HepG2 (cell line): ENCODE data around the gene TRIM27. TPM values are rescaled to one million over a fixed set of nuclear protein-coding genes. Genes with fewer than 3 reads are reported as not detected.

Source experiments
- ASH2L ChIP-seq: fragments of 300-600, 200-600 bp; sonication (generic); IDR thresholded peaks from 2 replicates; pipeline ENCODE4 v1.7.0; 2017; ENCODE audit warnings: low read depth, mild to moderate bottlenecking, moderate library complexity, mixed read lengths, low read length; ENCODE audit not compliant: insufficient read length
- BORCS8-MEF2B ChIP-seq: sonication (generic); formaldehyde crosslinking; IDR thresholded peaks from 2 replicates; pipeline ENCODE4 v1.8.0; 2022; ENCODE audit warnings: mild to moderate bottlenecking, missing genetic modification reagents
- CHD2 ChIP-seq: IDR thresholded peaks from 2 replicates; pipeline ENCODE4 v1.6.1; 2011; ENCODE audit warnings: low read depth, low read length, improper control_type of control experiment
- FLYWCH1 ChIP-seq: sonication (generic); formaldehyde crosslinking; IDR thresholded peaks from 2 replicates; pipeline ENCODE4 v1.8.1; 2023; ENCODE audit warnings: mild to moderate bottlenecking, missing genetic modification reagents
- NAIF1 ChIP-seq: sonication (generic); formaldehyde crosslinking; IDR thresholded peaks from 2 replicates; pipeline ENCODE4 v1.5.0; 2020; ENCODE audit warnings: mild to moderate bottlenecking, missing genetic modification reagents, borderline replicate concordance
- NR2F1 ChIP-seq, 2 experiments: fragments of 450-650 bp in 1 of 2; formaldehyde crosslinking in 1 of 2; IDR thresholded peaks; 2 replicates each; pipeline versions ENCODE4 v1.5.0 to v1.6.1; 2016 to 2020; ENCODE audit warnings: mild to moderate bottlenecking in 1 of 2, missing compliant biosample characterization in 1 of 2, missing genetic modification reagents in 1 of 2, moderate library complexity in 1 of 2
- POLR2A ChIP-seq, 2 experiments: IDR thresholded peaks; 2 replicates each; pipeline ENCODE4 v1.6.1; 2011; ENCODE audit warnings: low read depth in 2 of 2, low read length in 2 of 2, mild to moderate bottlenecking in 1 of 2, moderate library complexity in 1 of 2; ENCODE audit not compliant: insufficient read depth in 1 of 2
- RBFOX2 ChIP-seq: fragments of 200-400 bp; formaldehyde crosslinking; IDR thresholded peaks from 2 replicates; pipeline ENCODE4 v1.6.1; 2017; ENCODE audit warnings: low read depth, mild to moderate bottlenecking, low read length
- SNAI1 ChIP-seq: sonication (generic); formaldehyde crosslinking; IDR thresholded peaks from 2 replicates; pipeline ENCODE4 v1.5.0; 2020; ENCODE audit warnings: mild to moderate bottlenecking, missing genetic modification reagents, borderline replicate concordance
- ZFX ChIP-seq: sonication (generic); formaldehyde crosslinking; IDR thresholded peaks from 2 replicates; pipeline ENCODE4 v1.4.0; 2020; ENCODE audit warnings: mild to moderate bottlenecking, low read depth, missing genetic modification reagents, moderate library complexity
- ZNF225 ChIP-seq: sonication (generic); formaldehyde crosslinking; IDR thresholded peaks from 2 replicates; pipeline ENCODE4 v1.4.0; 2020; ENCODE audit warnings: mild to moderate bottlenecking, missing genetic modification reagents
- ZNF350 ChIP-seq: sonication (generic); formaldehyde crosslinking; IDR thresholded peaks from 2 replicates; pipeline ENCODE4 v1.4.0; 2020; ENCODE audit warnings: mild to moderate bottlenecking, low read depth, missing genetic modification reagents, borderline replicate concordance
- ZNF777 ChIP-seq: sonication (generic); formaldehyde crosslinking; IDR thresholded peaks from 2 replicates; pipeline ENCODE4 v1.4.0; 2020; ENCODE audit warnings: missing genetic modification reagents
- polyA plus RNA-seq, 8 experiments: library from polyadenylated mRNA; depleted of rRNA in 3 of 8; stranded (reverse) in 7 of 8; unstranded in 1 of 8; fragments of >200 nt; fragmentation: Illumina TruSeq in 4 of 8; extraction: Trizol in 4 of 8; gene quantifications; 2 replicates each; pipeline versions ENCODE4 v1.2.1 to v1.2.3, GENCODE V29; 2011 to 2016; ENCODE audit warnings: low read depth in 4 of 8, missing spikeins in 1 of 8, mixed read lengths in 1 of 8; ENCODE audit not compliant: insufficient read depth in 1 of 8
- total RNA-seq, 5 experiments: library from RNA; depleted of rRNA; stranded (reverse); fragments of >200 nt; fragmentation: Illumina TruSeq; extraction: Trizol; gene quantifications; 2 replicates each; pipeline ENCODE4 v1.2.3, GENCODE V29; 2016; ENCODE audit warnings: low read depth in 1 of 5
- TF ChIP-seq, protein P1 (sequence below): sonication (generic); formaldehyde crosslinking; IDR thresholded peaks from 2 replicates; pipeline ENCODE4 v1.5.0; 2020; ENCODE audit warnings: mild to moderate bottlenecking, missing genetic modification reagents
- TF ChIP-seq, protein P2 (sequence below): sonication (generic); formaldehyde crosslinking; IDR thresholded peaks from 2 replicates; pipeline ENCODE4 v1.4.0; 2020; ENCODE audit warnings: mild to moderate bottlenecking, missing genetic modification reagents
- TF ChIP-seq, protein P3 (sequence below): sonication (generic); formaldehyde crosslinking; IDR thresholded peaks from 2 replicates; pipeline ENCODE4 v1.5.1; 2020; ENCODE audit warnings: missing genetic modification reagents, mild to moderate bottlenecking, borderline replicate concordance

Gene TRIM27
- total and polyA plus RNA-seq, 2 of the 13 experiments (the other 11 are each of a cell fraction or from before 2014, with no cell fraction given), result 88.6 to 112 TPM

DNA sequence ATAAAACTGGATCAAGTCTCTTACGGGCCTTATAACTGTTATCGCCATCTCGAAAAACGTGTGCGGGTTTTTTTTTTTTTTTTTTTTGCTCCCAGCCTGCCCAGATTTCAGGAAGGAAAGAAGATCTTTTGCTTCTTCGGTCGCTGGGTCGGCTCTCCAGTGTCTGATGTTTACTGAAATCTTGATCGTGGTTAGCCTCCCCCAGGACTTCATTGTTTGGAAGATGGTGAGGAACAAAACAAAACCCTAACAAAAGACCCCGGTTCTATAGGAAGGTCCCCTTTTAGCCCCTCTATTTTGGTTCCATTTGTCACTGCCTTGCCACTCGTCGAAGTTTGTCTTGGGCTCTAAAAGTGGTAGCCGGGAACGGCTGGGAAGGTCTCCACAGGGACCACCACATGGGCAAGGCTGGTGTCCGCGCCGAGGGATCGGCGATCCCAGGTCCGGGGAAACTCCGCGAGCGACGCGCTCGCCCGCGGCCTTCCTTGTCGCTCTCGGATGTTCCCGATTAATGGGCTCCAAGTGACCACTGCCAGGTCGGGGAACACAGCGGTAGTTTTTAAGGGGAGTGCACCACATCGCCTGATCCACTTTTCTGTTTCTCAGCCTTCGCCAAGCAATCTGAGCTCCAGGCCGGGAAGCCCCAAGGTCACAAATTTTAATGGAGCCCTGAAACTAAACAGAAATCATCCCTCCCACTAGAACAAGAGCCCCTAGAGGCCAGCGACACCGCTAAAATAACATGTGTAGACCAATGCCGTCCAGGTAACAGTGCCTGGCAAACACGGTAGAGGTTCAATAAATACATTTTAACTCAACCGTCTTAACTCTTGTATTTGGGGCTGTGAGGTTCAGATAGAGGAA is 27.0 kb downstream of the TRIM27 start (continued):
- TF ChIP-seq NR2F1 (CRISPR knock-in tag; IDR thresholded peaks at IDR 0.05), result 0 out of 4 replicates have a peak, but pooled peaks of 1 of the 2 experiments have one; percentile 40
- TF ChIP-seq BORCS8-MEF2B (CRISPR knock-in tag), result no peak; the same call in 1 of the 2 replicates
- peak; percentile 87 for TF ChIP-seq ZNF225 (CRISPR knock-in tag)
- peak; percentile 87 for TF ChIP-seq ZFX (CRISPR knock-in tag)
- TF ChIP-seq, protein P1, sequence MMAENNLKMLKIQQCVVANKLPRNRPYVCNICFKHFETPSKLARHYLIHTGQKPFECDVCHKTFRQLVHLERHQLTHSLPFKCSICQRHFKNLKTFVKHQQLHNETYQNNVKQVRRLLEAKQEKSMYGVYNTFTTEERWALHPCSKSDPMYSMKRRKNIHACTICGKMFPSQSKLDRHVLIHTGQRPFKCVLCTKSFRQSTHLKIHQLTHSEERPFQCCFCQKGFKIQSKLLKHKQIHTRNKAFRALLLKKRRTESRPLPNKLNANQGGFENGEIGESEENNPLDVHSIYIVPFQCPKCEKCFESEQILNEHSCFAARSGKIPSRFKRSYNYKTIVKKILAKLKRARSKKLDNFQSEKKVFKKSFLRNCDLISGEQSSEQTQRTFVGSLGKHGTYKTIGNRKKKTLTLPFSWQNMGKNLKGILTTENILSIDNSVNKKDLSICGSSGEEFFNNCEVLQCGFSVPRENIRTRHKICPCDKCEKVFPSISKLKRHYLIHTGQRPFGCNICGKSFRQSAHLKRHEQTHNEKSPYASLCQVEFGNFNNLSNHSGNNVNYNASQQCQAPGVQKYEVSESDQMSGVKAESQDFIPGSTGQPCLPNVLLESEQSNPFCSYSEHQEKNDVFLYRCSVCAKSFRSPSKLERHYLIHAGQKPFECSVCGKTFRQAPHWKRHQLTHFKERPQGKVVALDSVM (CRISPR knock-in tag), result 0 out of 2 replicates have a peak, but pooled peaks have one; percentile 41
- TF ChIP-seq SNAI1 (CRISPR knock-in tag), result peak; percentile 60; the same call in 1 of the 2 replicates
- no peak for TF ChIP-seq NAIF1
- peak; percentile 54; the same call in 1 of the 2 replicates for TF ChIP-seq ZNF777
- TF ChIP-seq, protein P2, sequence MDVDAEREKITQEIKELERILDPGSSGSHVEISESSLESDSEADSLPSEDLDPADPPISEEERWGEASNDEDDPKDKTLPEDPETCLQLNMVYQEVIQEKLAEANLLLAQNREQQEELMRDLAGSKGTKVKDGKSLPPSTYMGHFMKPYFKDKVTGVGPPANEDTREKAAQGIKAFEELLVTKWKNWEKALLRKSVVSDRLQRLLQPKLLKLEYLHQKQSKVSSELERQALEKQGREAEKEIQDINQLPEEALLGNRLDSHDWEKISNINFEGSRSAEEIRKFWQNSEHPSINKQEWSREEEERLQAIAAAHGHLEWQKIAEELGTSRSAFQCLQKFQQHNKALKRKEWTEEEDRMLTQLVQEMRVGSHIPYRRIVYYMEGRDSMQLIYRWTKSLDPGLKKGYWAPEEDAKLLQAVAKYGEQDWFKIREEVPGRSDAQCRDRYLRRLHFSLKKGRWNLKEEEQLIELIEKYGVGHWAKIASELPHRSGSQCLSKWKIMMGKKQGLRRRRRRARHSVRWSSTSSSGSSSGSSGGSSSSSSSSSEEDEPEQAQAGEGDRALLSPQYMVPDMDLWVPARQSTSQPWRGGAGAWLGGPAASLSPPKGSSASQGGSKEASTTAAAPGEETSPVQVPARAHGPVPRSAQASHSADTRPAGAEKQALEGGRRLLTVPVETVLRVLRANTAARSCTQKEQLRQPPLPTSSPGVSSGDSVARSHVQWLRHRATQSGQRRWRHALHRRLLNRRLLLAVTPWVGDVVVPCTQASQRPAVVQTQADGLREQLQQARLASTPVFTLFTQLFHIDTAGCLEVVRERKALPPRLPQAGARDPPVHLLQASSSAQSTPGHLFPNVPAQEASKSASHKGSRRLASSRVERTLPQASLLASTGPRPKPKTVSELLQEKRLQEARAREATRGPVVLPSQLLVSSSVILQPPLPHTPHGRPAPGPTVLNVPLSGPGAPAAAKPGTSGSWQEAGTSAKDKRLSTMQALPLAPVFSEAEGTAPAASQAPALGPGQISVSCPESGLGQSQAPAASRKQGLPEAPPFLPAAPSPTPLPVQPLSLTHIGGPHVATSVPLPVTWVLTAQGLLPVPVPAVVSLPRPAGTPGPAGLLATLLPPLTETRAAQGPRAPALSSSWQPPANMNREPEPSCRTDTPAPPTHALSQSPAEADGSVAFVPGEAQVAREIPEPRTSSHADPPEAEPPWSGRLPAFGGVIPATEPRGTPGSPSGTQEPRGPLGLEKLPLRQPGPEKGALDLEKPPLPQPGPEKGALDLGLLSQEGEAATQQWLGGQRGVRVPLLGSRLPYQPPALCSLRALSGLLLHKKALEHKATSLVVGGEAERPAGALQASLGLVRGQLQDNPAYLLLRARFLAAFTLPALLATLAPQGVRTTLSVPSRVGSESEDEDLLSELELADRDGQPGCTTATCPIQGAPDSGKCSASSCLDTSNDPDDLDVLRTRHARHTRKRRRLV (CRISPR knock-in tag), result peak; percentile 33; the same call in 1 of the 2 replicates
- TF ChIP-seq POLR2A (IDR thresholded peaks at IDR 0.05; ENCODE audit: insufficient read depth in 1 of 2, low read depth in 2 of 2, low read length in 2 of 2), result peak; percentile 29 to 60
- TF ChIP-seq RBFOX2, result no peak; the same call in 1 of the 2 replicates
- no peak for TF ChIP-seq FLYWCH1 (CRISPR knock-in tag)
- peak; percentile 74 for TF ChIP-seq ASH2L
- TF ChIP-seq, protein P3, sequence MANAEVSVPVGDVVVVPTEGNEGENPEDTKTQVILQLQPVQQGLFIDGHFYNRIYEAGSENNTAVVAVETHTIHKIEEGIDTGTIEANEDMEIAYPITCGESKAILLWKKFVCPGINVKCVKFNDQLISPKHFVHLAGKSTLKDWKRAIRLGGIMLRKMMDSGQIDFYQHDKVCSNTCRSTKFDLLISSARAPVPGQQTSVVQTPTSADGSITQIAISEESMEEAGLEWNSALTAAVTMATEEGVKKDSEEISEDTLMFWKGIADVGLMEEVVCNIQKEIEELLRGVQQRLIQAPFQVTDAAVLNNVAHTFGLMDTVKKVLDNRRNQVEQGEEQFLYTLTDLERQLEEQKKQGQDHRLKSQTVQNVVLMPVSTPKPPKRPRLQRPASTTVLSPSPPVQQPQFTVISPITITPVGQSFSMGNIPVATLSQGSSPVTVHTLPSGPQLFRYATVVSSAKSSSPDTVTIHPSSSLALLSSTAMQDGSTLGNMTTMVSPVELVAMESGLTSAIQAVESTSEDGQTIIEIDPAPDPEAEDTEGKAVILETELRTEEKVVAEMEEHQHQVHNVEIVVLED (CRISPR knock-in tag), result peak; percentile 12; the same call in 1 of the 2 replicates
- 0 out of 2 replicates have a peak, but pooled peaks have one; percentile 33 for TF ChIP-seq CHD2
- TF ChIP-seq ZNF350 (CRISPR knock-in tag), result 0 out of 2 replicates have a peak, but pooled peaks have one; percentile 28
